HG02623 (cell line): ENCODE measurements around the gene CBLIF.
"Not testable (repeated sequence)": the region's sequence is repeated elsewhere in the genome, so short reads cannot be mapped to it uniquely, and the experiment has no call there.

Experiments
- ATAC-seq: cut with Tn5 transposase; IDR thresholded peaks from one replicate; pipeline ENCODE4 v1.9.1; 2021; ENCODE audit warnings: moderate library complexity; ENCODE audit not compliant: unreplicated experiment

Gene CBLIF

GRCh38 chr11:59845399-59845798, at the start of gene CBLIF:
Gene CBLIF, minus strand, starts transcription at chr11:59845499. Its CDS starts 46 bp downstream, at chr11:59845453.
- no peak for ATAC-seq

- ATAC-seq, result no peak
Measured at GRCh38 chr11:59894616-59895015, 49.3 kb upstream of the CBLIF start.

GRCh38 chr11:59891781-59892181, 46.5 kb upstream of the CBLIF start:
- no peak for ATAC-seq

- ATAC-seq, result not testable (repeated sequence)
Measured at GRCh38 chr11:59887156-59887555, 41.9 kb upstream of the CBLIF start.

- ATAC-seq, result no peak
Measured at GRCh38 chr11:59883597-59883996, 38.3 kb upstream of the CBLIF start.

- no peak for ATAC-seq
Measured at GRCh38 chr11:59879567-59879966, 34.3 kb upstream of the CBLIF start.

- no peak for ATAC-seq
Measured at GRCh38 chr11:59878575-59878974, 33.3 kb upstream of the CBLIF start, which contains the start of gene OOSP3. Gene OOSP3, plus strand, starts transcription at chr11:59878782. Its CDS starts 27 bp downstream, at chr11:59878809.

GRCh38 chr11:59877784-59878183, 32.5 kb upstream of the CBLIF start:
- no peak for ATAC-seq

- no peak for ATAC-seq
Measured at GRCh38 chr11:59877325-59877724, 32.0 kb upstream of the CBLIF start.

- no peak for ATAC-seq
Measured at GRCh38 chr11:59875856-59876519, 30.7 kb upstream of the CBLIF start.

- ATAC-seq, result no peak
Measured at GRCh38 chr11:59872076-59872475, 26.8 kb upstream of the CBLIF start.

GRCh38 chr11:59867946-59868345, 22.6 kb upstream of the CBLIF start:
- no peak for ATAC-seq

GRCh38 chr11:59866836-59867235, 21.5 kb upstream of the CBLIF start:
- ATAC-seq, result no peak

GRCh38 chr11:59866397-59866796, 21.1 kb upstream of the CBLIF start, which contains the start of gene TCN1:
Gene TCN1, minus strand, starts transcription at chr11:59866487. Its CDS starts 17 bp downstream, at chr11:59866470.
- ATAC-seq, result no peak

- no peak for ATAC-seq
Measured at GRCh38 chr11:59865031-59865430, 19.7 kb upstream of the CBLIF start.

- ATAC-seq, result no peak
Measured at GRCh38 chr11:59862252-59862651, 17.0 kb upstream of the CBLIF start.

- ATAC-seq, result no peak
Measured at GRCh38 chr11:59859673-59860072, 14.4 kb upstream of the CBLIF start.

GRCh38 chr11:59857439-59858434, 12.4 kb upstream of the CBLIF start:
- no peak for ATAC-seq

GRCh38 chr11:59854871-59855270, 9.6 kb upstream of the CBLIF start:
- ATAC-seq, result no peak

- ATAC-seq, result not testable (repeated sequence)
Measured at GRCh38 chr11:59851416-59851815, 6.1 kb upstream of the CBLIF start.

- ATAC-seq, result not testable (repeated sequence)
Measured at GRCh38 chr11:59849551-59849950, 4.3 kb upstream of the CBLIF start.

GRCh38 chr11:59849129-59849528, 3.8 kb upstream of the CBLIF start:
- ATAC-seq, result no peak
